WTC11 (cell line): ENCODE data around the gene NADK2. TPM values are rescaled to one million over a fixed set of nuclear protein-coding genes. Genes with fewer than 3 reads are reported as not detected.

Experiments
- ATAC-seq: fragments of 200-7000 bp; cut with Tn5 transposase; 2 replicates; pipeline ENCODE4 v1.10.0; 2021; ENCODE audit warnings: mild to moderate bottlenecking, moderate library complexity
- CTCF ChIA-PET: fragments of 300-600 bp; sonication (Branson Sonifier 250); formaldehyde crosslinking; loops from one replicate; lab custom pipeline; 2021; ENCODE audit warnings: antibody characterized with exemption; lab: Charles Lee
- POLR2A ChIA-PET: fragments of 350-600 bp; sonication (Branson Sonifier 250); formaldehyde crosslinking; loops from one replicate; lab custom pipeline; 2021; ENCODE audit warnings: antibody characterized with exemption; lab: Charles Lee
- DNase-seq: peaks from one replicate; pipeline ENCODE4 v3.0.0; 2021; ENCODE audit warnings: low spot score
- H3K27ac Mint-ChIP-seq: 2 replicates; pipeline ENCODE4 v1.8.0; 2021; ENCODE audit warnings: mixed read lengths
- H3K27me3 Mint-ChIP-seq: 2 replicates; pipeline ENCODE4 v1.8.0; 2021; ENCODE audit warnings: low read depth, mild to moderate bottlenecking, moderate library complexity, mixed read lengths
- H3K36me3 Mint-ChIP-seq: 2 replicates; pipeline ENCODE4 v1.8.0; 2021; ENCODE audit warnings: mixed read lengths
- H3K4me1 Mint-ChIP-seq: 2 replicates; pipeline ENCODE4 v1.8.0; 2022; ENCODE audit warnings: mixed read lengths
- H3K4me3 Mint-ChIP-seq: 2 replicates; pipeline ENCODE4 v1.8.0; 2021; ENCODE audit warnings: mild to moderate bottlenecking, moderate library complexity, mixed read lengths
- H3K9me3 Mint-ChIP-seq: 2 replicates; pipeline ENCODE4 v1.8.0; 2021; ENCODE audit warnings: mixed read lengths
- AR ChIP-seq: fragments of 250-450 bp; sonication (Bioruptor Pico); IDR thresholded peaks from 2 replicates; pipeline ENCODE4 v1.9.0; 2021; ENCODE audit warnings: mild to moderate bottlenecking
- ATF2 ChIP-seq: sonication (generic); formaldehyde crosslinking; IDR thresholded peaks from 2 replicates; pipeline ENCODE4 v1.8.1; 2022; ENCODE audit warnings: low read depth, missing genetic modification reagents, borderline replicate concordance
- E2F5 ChIP-seq: sonication (generic); formaldehyde crosslinking; IDR thresholded peaks from 2 replicates; pipeline ENCODE4 v1.8.1; 2022; ENCODE audit warnings: mild to moderate bottlenecking, moderate library complexity, missing genetic modification reagents
- ESRRA ChIP-seq: sonication (generic); formaldehyde crosslinking; IDR thresholded peaks from 2 replicates; pipeline ENCODE4 v1.8.1; 2022; ENCODE audit warnings: mild to moderate bottlenecking, missing genetic modification reagents, borderline replicate concordance
- ETV6 ChIP-seq: sonication (generic); formaldehyde crosslinking; IDR thresholded peaks from 2 replicates; pipeline ENCODE4 v1.8.1; 2022; ENCODE audit warnings: mild to moderate bottlenecking, missing genetic modification reagents
- GABPB1 ChIP-seq: sonication (generic); formaldehyde crosslinking; IDR thresholded peaks from 2 replicates; pipeline ENCODE4 v1.8.1; 2023; ENCODE audit warnings: mild to moderate bottlenecking, missing genetic modification reagents
- HMGA2 ChIP-seq: fragments of 250-450 bp; sonication (Bioruptor Pico); IDR thresholded peaks from 2 replicates; pipeline ENCODE4 v1.4.0; 2021; ENCODE audit warnings: mild to moderate bottlenecking, moderate library complexity
- HMGXB4 ChIP-seq: sonication (generic); formaldehyde crosslinking; IDR thresholded peaks from 2 replicates; pipeline ENCODE4 v1.8.1; 2023; ENCODE audit warnings: mild to moderate bottlenecking, moderate library complexity, missing genetic modification reagents
- IRF1 ChIP-seq: sonication (generic); formaldehyde crosslinking; IDR thresholded peaks from 2 replicates; pipeline ENCODE4 v1.8.0; 2023; ENCODE audit warnings: missing genetic modification reagents
- MAX ChIP-seq: sonication (generic); formaldehyde crosslinking; IDR thresholded peaks from 2 replicates; pipeline ENCODE4 v1.8.0; 2022; ENCODE audit warnings: mild to moderate bottlenecking, missing genetic modification reagents
- MXD4 ChIP-seq: fragments of 250-450 bp; sonication (Bioruptor Pico); IDR thresholded peaks from 2 replicates; pipeline ENCODE4 v1.8.0; 2021; ENCODE audit warnings: mild to moderate bottlenecking, moderate library complexity, borderline replicate concordance
- NR1H2 ChIP-seq: sonication (generic); formaldehyde crosslinking; IDR thresholded peaks from 2 replicates; pipeline ENCODE4 v1.9.0; 2021; ENCODE audit warnings: mild to moderate bottlenecking, moderate library complexity, missing genetic modification reagents
- NR2C2 ChIP-seq: sonication (generic); formaldehyde crosslinking; IDR thresholded peaks from 2 replicates; pipeline ENCODE4 v1.8.0; 2022; ENCODE audit warnings: mild to moderate bottlenecking, missing genetic modification reagents
- SP1 ChIP-seq: sonication (generic); formaldehyde crosslinking; conservative IDR thresholded peaks from 2 replicates; pipeline ENCODE4 v1.8.1; 2022; ENCODE audit warnings: missing genetic modification reagents
- ZBTB21 ChIP-seq: sonication (generic); formaldehyde crosslinking; IDR thresholded peaks from 2 replicates; pipeline ENCODE4 v1.8.1; 2023; ENCODE audit warnings: mild to moderate bottlenecking, missing genetic modification reagents, borderline replicate concordance
- ZNF281 ChIP-seq: sonication (generic); formaldehyde crosslinking; IDR thresholded peaks from 2 replicates; pipeline ENCODE4 v1.8.0; 2023; ENCODE audit warnings: mild to moderate bottlenecking, missing genetic modification reagents
- ZNF317 ChIP-seq: sonication (generic); formaldehyde crosslinking; IDR thresholded peaks from 2 replicates; pipeline ENCODE4 v1.8.1; 2023; ENCODE audit warnings: low read depth, mild to moderate bottlenecking, moderate library complexity, missing genetic modification reagents, borderline replicate concordance
- ZNF512 ChIP-seq: sonication (generic); formaldehyde crosslinking; IDR thresholded peaks from 2 replicates; pipeline ENCODE4 v1.8.1; 2022; ENCODE audit warnings: missing genetic modification reagents, borderline replicate concordance
- total RNA-seq: library from RNA; stranded (reverse); gene quantifications from 3 replicates; pipeline ENCODE4 v1.2.3, GENCODE V29; 2021

The NADK2 gene
- total RNA-seq, 1 experiment from 2014 or later = 11.7 TPM

- ChIA-PET CTCF (no interaction called here), POLR2A (no interaction called here)
- ATAC-seq (no peak), DNase-seq (no peak)
- H3K4me1 Mint-ChIP-seq = peaks cover 12% of the 10 kb centered on the region
- no peaks in the 10 kb centered on the region for H3K9me3 Mint-ChIP-seq
- H3K27me3 Mint-ChIP-seq = peaks cover 2% of the 10 kb centered on the region
- TF ChIP-seq HMGXB4 (CRISPR knock-in tag) = no peak
- no peak for TF ChIP-seq ATF2 (CRISPR knock-in tag)
- no peak for TF ChIP-seq MXD4 (CRISPR knock-in tag)
- TF ChIP-seq HMGA2 = no peak
- TF ChIP-seq ZNF281 (CRISPR knock-in tag) = no peak
- TF ChIP-seq NR2C2 (CRISPR knock-in tag) = no peak
- TF ChIP-seq AR = no peak
- TF ChIP-seq GABPB1 (CRISPR knock-in tag) = no peak
- TF ChIP-seq ESRRA (CRISPR knock-in tag) = no peak
- TF ChIP-seq SP1 (CRISPR knock-in tag) = no peak
- TF ChIP-seq ZNF512 (CRISPR knock-in tag) = no peak
- no peak for TF ChIP-seq ETV6 (CRISPR knock-in tag)
- no peak for TF ChIP-seq IRF1
- TF ChIP-seq MAX = no peak
- no peak for TF ChIP-seq ZNF317
- TF ChIP-seq E2F5 (CRISPR knock-in tag) = no peak
- TF ChIP-seq NR1H2 (CRISPR knock-in tag) = no peak
- TF ChIP-seq ZBTB21 (CRISPR knock-in tag) = no peak
- no peak overlapping the region for H3K4me3 Mint-ChIP-seq
- H3K36me3 Mint-ChIP-seq = no peaks in the 10 kb centered on the region
- H3K27ac Mint-ChIP-seq = no peak overlapping the region
These were observed 37.5 kb upstream of the NADK2 start for GRCh38 chr5:36279054-36279698.
